B cell (primary cell): ENCODE measurements around the gene CAPN15. TPM values are rescaled to one million over a fixed set of nuclear protein-coding genes. Genes with fewer than 3 reads are reported as not detected.

Source experiments
- ATAC-seq: fragments of 200-7000 bp; cut with Tn5 transposase; one replicate; pipeline ENCODE4 v1.10.0; 2021; ENCODE audit warnings: low read depth, mild to moderate bottlenecking, moderate number of reproducible peaks, moderate library complexity
- CTCF ChIA-PET: fragments of 350-600 bp; sonication (Branson Sonifier 250); formaldehyde crosslinking; loops from one replicate; lab custom pipeline; 2021; ENCODE audit warnings: antibody characterized with exemption, inconsistent platforms; lab: Charles Lee
- POLR2A ChIA-PET: fragments of 350-600 bp; sonication (Branson Sonifier 250); formaldehyde crosslinking; loops from one replicate; lab custom pipeline; 2021; ENCODE audit warnings: antibody characterized with exemption; lab: Charles Lee
- DNase-seq: peaks from one replicate; pipeline ENCODE4 v3.0.0; 2013
- H2AFZ ChIP-seq: 2 replicates; pipeline ENCODE4 v1.6.1; 2012; ENCODE audit warnings: mild to moderate bottlenecking, low read depth, low read length; ENCODE audit not compliant: insufficient read depth, poor library complexity, severe bottlenecking
- H3K27ac ChIP-seq, 2 donors: 1 replicate in 1 of 2; 2 replicates in 1 of 2; pipeline ENCODE4 v1.5.1; 2012 to 2013; ENCODE audit warnings: low read length in 2 of 2, mild to moderate bottlenecking in 2 of 2, moderate library complexity in 1 of 2
- H3K27me3 ChIP-seq, 4 experiments: fragments of 200-600 bp in 1 of 4; sonication (generic) in 1 of 4; replicated peaks in 1 of 4; 1 replicate in 2 of 4; 2 replicates in 2 of 4; pipeline versions ENCODE4 v1.6.1 to v1.7.0; 2013 to 2016; ENCODE audit warnings: low read length in 3 of 4, mild to moderate bottlenecking in 2 of 4, mixed read lengths in 1 of 4, moderate library complexity in 1 of 4; ENCODE audit not compliant: insufficient read depth in 4 of 4, control insufficient read depth in 3 of 4; ENCODE audit errors: control extremely low read depth in 1 of 4
- H3K36me3 ChIP-seq, 2 experiments: replicated peaks in 1 of 2; 1 replicate in 1 of 2; 2 replicates in 1 of 2; pipeline versions ENCODE4 v1.6.1 to v1.7.1; 2013; ENCODE audit warnings: low read length in 1 of 2; ENCODE audit not compliant: insufficient read depth in 2 of 2, control insufficient read depth in 1 of 2; ENCODE audit errors: control extremely low read depth in 1 of 2, extremely low read depth in 1 of 2
- H3K4me1 ChIP-seq, 2 donors: fragments of 200-600 bp in 1 of 2; sonication (generic) in 1 of 2; 1 replicate in 1 of 2; 2 replicates in 1 of 2; pipeline versions ENCODE4 v1.5.1 to v1.6.1; 2013 to 2017; ENCODE audit warnings: low read length in 2 of 2; ENCODE audit not compliant: control insufficient read depth in 2 of 2, insufficient read depth in 2 of 2
- H3K4me2 ChIP-seq: replicated peaks from 2 replicates; pipeline ENCODE3; 2012; ENCODE audit warnings: mild to moderate bottlenecking, low read depth, low read length; ENCODE audit not compliant: poor library complexity, severe bottlenecking
- H3K4me3 ChIP-seq, 5 experiments: fragments of 200-600 bp in 1 of 5; sonication (generic) in 1 of 5; 1 replicate in 3 of 5; 2 replicates in 2 of 5; pipeline versions ENCODE4 v1.5.1 to v1.7.0; 2011 to 2016; ENCODE audit warnings: low read length in 4 of 5, mild to moderate bottlenecking in 4 of 5, low read depth in 2 of 5, control low read depth in 1 of 5, moderate library complexity in 1 of 5; ENCODE audit not compliant: insufficient read depth in 1 of 5; ENCODE audit errors: control extremely low read depth in 1 of 5, extremely low read depth in 1 of 5
- H3K79me2 ChIP-seq: fragments of 200-600 bp; sonication (generic); one replicate; pipeline ENCODE4 v1.6.0; 2016; ENCODE audit warnings: low read length; ENCODE audit not compliant: control insufficient read depth, insufficient read depth
- H3K9ac ChIP-seq: fragments of 200-600 bp; sonication (generic); 2 replicates; pipeline ENCODE4 v1.6.1; 2017; ENCODE audit warnings: mild to moderate bottlenecking, low read length, moderate library complexity
- H3K9me3 ChIP-seq, 3 donors: one replicate each; pipeline versions ENCODE4 v1.6.1 to v1.7.1; 2013; ENCODE audit warnings: low read length in 2 of 3; ENCODE audit not compliant: control insufficient read depth in 2 of 3, insufficient read depth in 1 of 3; ENCODE audit errors: control extremely low read depth in 1 of 3
- H4K20me1 ChIP-seq: 2 replicates; pipeline ENCODE4 v1.6.0; 2012; ENCODE audit warnings: mild to moderate bottlenecking, low read length; ENCODE audit not compliant: insufficient read depth, control insufficient read depth, poor library complexity, severe bottlenecking
- H3K27ac Mint-ChIP-seq: one replicate; pipeline ENCODE4 v1.8.0; 2021; ENCODE audit warnings: mixed read lengths
- H3K27me3 Mint-ChIP-seq: one replicate; pipeline ENCODE4 v1.8.0; 2021; ENCODE audit warnings: mixed read lengths
- H3K4me1 Mint-ChIP-seq: one replicate; pipeline ENCODE4 v1.8.0; 2021; ENCODE audit warnings: mixed read lengths
- H3K4me3 Mint-ChIP-seq: one replicate; pipeline ENCODE4 v1.8.0; 2021; ENCODE audit warnings: mixed read lengths
- H3K9me3 Mint-ChIP-seq: one replicate; pipeline ENCODE4 v1.8.0; 2022; ENCODE audit warnings: mixed read lengths; ENCODE audit not compliant: insufficient read depth
- CTCF ChIP-seq: fragments of 200-600 bp; IDR thresholded peaks from one replicate; pipeline ENCODE4 v1.8.0; 2022; ENCODE audit warnings: antibody characterized with exemption, mild to moderate bottlenecking
- EZH2 ChIP-seq: IDR thresholded peaks from 2 replicates; pipeline ENCODE4 v1.6.1; 2012; ENCODE audit warnings: borderline replicate concordance, low read depth, mild to moderate bottlenecking, moderate library complexity, low read length; ENCODE audit not compliant: insufficient read depth, poor library complexity, severe bottlenecking
- WGBS: methylation state at CpG from one replicate; pipeline ENCODE4 v1.1.5; 2013; ENCODE audit warnings: missing lambda C conversion rate; ENCODE audit not compliant: insufficient coverage; 5-methylcytosine and 5-hydroxymethylcytosine counted together
- intact Hi-C: fragments of 100-400 bp; cut with micrococcal nuclease; formaldehyde crosslinking; loops from one replicate; pipeline ENCODE4 v1.10.0; 2022
- polyA plus RNA-seq: library from polyadenylated mRNA; depleted of rRNA; stranded (reverse); fragments of >200 nt; gene quantifications from 2 replicates; pipeline ENCODE4 v1.2.3, GENCODE V29; 2012
- total RNA-seq, 2 donors: library from RNA; stranded (reverse); fragments of 120-200 nt in 1 of 2; gene quantifications; 1 replicate in 1 of 2; 2 replicates in 1 of 2; pipeline versions ENCODE4 v1.2.3 to v1.2.4, GENCODE V29; 2013 to 2022

Gene CAPN15
- total and polyA plus RNA-seq, 2 donors (not counting 1 experiment from before 2014, with no cell fraction given) = 67.2 to 77.2 TPM

GRCh38 chr16:554640-555365, 27.3 kb downstream of the CAPN15 start:
- Histone ChIP-seq H3K4me3 (no peak overlapping the region), H2AFZ (no peak overlapping the region), H3K27me3 (peaks cover 0 to 21% (median 6%) of the 10 kb centered on the region in 4 experiments), H3K4me1 (peaks cover 3 to 6% of the 10 kb centered on the region in 2 donors), H3K9me3 (peaks cover 0 to 7% (median 0%) of the 10 kb centered on the region in 3 donors), H4K20me1 (no peaks in the 10 kb centered on the region), H3K27ac (no peak overlapping the region), H3K4me2 (no peak overlapping the region), H3K36me3 (peaks cover 0 to 5% of the 10 kb centered on the region in 2 experiments), H3K79me2 (no peaks in the 10 kb centered on the region), H3K9ac (no peak overlapping the region)
- intact Hi-C loops = no loop called here
- ATAC-seq = no peak
- H3K27ac Mint-ChIP-seq = no peak overlapping the region
- H3K9me3 Mint-ChIP-seq = no peaks in the 10 kb centered on the region
- no peak for TF ChIP-seq EZH2
- TF ChIP-seq CTCF = no peak
- H3K4me1 Mint-ChIP-seq = no peaks in the 10 kb centered on the region
- no peak overlapping the region for H3K4me3 Mint-ChIP-seq
- CTCF ChIA-PET = no interaction called here
- 92% methylated on average over 54 of the region's 54 CpGs for WGBS
- no peak for DNase-seq
- peaks cover 4% of the 10 kb centered on the region for H3K27me3 Mint-ChIP-seq
- POLR2A ChIA-PET = no interaction called here
